ENCODE results near the gene SH3D21.

The SH3D21 gene

DNA sequence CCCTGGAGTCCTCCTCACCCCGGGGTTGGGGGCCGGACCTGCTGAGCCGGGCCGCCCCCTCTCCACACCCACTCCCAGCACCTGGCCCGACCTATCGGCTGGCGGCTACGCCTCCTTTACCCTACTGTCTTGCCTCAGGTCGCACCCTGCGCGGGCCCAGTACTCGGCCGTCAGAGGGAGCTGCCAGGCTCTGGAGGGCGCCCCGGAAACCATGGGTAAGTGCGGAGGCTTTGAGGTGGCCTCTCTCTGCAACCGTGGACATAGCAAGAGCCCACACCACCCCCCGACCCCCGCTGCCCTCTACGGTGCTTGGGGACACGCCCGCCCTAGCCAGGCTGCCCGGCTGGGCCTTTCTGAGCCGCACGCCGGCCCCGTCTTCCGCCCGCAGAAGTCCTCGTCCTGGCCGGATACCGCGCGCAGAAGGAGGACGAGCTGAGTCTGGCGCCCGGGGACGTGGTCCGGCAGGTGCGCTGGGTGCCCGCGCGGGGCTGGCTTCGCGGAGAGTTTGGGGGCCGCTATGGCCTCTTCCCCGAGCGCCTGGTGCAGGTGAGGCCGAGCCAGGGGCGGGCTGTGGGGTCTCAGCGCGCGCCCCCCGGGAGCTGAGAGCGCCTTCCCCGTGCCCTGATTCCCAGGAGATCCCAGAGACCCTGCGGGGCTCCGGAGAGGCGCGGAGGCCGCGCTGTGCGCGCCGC, at the start of gene SH3D21:
Gene SH3D21, plus strand, starts transcription at position 159 of the 692 bp plus-strand sequence. Its CDS starts 53 bp downstream, at position 212.
- peak in 2 of 4 experiments; percentile 17 to 27 for DNase-seq

DNA sequence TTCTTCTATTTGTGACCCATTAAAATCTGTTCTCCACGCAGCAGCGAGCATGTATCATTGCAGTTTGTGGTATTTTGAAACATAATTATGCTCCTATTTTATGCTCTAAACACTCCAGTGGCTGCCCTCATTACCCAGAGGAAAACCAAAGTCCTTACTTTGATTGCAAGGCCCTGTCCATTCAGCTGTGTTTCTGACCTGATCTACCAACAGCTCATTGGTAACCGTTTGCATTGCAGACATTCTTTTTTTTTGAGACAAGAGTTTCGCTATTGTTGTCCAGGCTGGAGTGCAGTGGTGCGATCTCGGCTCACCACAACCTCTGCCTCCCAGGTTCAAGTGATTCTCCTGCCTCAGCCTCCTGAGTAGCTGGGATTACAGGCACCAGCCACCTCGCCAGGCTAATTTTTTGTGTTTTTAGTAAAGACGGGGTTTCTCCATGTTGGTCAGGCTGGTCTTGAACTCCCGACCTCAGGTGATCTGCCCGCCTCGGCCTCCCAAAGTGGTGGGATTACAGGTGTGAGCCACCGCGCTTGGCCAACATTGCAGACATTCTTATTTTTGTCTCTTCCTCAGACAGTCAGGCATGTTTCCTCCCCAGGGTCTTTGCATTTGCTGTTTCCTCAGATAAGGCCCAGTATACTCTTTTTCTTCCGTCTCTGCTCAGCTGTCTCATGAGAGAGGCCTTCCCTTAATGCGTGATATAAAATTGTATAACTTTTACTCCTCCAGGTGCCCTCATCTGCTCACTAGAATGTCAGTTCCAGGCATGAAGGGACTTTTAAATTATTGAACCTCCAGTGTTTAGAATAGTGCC, 49.4 kb upstream of the SH3D21 start:
- DNase-seq, result no peak

DNA sequence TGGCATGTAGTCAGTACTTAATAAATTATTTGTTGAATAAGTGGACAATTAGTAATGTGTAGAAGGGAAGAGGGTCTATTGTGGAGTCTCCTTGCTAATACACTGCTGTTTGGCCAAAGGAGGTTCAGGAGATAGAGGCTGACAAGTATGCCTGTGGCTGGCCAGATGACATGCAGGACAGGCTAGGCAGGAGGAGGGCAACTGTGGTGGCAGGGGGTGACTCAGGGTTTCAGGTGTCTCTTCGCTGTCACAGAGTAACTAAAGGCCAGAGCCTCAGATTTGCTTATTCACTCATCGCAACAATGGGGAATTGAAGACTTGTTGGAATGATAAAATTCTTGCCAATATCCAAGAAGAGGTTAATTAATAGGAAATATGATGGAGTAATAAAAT, 48.8 kb upstream of the SH3D21 start:
- DNase-seq, result no peak

DNA sequence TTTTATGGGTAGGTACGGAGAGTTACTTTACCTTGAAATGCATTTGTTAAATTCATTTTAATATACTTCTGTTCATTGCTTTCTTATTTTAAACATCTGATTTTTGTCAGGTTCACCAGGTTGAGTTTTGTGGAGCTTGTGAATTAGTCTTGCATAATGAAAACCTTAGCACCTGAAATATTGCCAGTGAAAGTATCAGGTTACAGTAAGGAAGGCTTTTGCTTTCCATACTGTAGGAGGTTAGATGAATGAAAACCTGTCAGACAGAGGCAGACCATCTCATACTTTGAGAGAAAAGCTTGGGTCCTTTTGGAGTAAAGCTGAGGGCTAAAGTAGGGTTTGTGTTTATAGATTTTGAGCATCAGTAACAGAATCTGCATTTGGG, 47.2 kb upstream of the SH3D21 start:
- no peak for DNase-seq

DNA sequence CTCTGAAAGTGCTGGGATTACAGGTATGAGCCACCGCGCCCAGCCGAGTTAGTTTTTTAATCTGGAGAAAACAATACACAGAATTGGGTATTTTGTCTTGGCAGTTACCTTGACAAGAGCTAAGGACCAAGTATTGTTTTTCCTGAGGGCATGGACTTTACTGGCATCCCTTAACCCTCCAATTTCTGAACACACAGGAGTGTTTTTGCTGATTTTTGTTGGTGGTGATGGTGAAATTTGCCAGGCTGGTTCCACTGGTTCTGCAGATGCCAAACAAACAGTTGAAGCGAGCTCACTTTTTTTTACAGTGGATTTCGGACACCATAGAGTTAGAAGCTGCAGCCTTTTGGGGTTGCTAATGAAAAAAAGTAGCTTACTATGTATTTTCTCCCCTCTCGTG, 37.2 kb upstream of the SH3D21 start:
- DNase-seq, result no peak

DNA sequence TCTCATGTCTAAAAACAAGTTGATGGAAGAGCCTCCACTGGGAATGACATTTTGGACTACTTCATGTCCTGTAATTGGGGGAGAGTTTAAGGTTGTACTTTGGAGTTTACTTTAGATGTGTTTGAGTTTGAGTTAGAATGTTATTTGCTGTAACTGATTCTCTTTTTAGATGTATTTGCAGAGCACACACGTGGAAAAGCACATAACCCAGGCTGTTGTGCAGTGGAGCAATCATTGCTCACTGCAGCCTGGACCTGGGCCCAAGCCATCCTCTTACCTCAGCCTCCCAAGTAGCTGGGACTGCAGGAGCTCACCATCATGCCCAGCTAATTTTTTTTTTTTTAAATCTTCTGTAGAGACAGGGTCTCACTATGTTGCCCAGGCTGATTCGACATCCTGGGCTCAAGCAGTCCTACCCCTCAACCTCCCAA, 36.7 kb upstream of the SH3D21 start:
- no peak for DNase-seq

DNA sequence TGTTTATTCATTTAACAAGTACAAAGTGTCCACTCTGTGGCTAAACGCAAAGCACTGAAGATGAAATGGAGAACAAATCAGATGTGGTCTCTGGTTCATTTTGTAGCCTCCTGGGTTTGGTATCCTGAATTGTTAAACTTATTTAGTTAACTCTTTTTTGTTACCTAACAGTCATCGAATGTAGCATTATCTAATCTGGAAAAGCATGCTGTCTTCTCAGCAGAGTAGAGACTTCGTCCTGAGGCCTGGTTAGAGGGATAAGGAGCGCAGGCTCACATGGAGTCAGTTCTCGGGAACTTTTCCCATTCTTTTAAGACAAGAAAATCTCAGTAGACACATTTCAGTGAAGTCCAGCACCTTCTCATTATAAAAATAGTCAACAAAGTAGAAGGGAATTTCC, 33.1 kb upstream of the SH3D21 start:
- no peak for DNase-seq

DNA sequence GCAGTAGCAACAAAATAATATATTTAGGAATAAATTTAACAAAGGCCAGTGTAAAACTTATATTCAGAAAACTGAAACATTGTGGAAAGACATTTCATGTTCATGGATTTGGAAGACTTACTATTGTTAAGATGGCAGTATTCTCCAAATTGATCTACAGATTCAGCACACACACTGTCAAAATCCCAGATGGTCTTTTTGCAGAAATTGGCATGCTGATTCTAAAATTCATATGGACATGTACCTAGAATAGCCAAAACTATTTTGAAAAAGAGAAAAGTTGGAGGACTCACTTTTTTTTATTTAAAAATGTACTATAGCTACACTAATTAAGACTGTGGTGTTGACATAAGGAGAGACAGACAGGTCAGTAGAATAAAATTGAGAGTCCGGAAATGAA, 32.0 kb upstream of the SH3D21 start:
- DNase-seq, result no peak

DNA sequence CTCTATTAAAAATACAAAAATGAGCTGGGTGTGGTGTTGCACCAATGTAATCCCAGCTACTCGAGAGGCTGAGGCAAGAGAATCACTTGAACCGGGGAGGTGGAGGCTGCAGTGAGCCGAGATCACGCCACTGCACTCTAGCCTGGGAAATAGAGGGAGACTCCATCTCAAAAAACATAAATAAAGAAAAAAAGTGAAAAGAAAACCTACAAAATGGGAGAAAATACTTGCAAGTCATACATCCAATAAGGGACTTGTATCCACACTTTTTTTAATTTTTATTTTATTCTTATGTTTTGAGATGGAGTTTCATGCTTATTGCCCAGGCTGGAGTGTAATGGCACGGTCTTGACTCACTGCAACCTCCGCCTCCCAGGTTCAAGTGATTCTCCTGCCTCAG, 29.5 kb upstream of the SH3D21 start:
- no peak for DNase-seq

DNA sequence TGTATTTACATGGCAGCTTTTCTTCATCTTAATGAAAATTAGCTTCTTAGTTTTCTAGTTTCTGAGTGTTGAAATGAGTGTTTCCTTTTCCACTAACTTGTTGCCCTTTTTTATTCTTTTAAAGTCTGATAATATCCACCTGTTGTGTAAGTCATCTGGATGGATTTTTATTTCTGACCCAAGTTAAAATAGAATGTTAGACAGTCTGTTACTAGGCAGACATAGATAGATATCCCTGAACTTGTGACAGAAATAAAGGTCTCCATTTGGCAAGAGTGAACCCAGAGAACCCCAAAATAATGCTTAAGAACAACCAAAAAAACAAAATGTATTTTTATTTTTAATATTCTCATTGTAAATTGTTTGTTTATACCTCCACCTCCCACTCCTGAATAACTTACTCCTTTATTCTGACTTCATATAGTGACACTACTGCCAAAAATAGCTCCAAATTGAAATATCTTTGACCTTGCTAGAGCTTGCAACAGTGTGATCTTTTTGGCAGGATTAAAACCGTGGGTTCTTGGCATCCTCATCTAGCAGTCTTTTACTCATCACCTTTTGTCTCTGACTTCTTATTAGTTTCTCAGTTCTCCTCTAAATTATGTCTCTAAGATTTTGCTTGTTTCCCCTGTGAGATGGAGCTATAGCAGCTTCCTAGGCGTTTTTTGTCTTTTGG, 26.9 kb upstream of the SH3D21 start:
- DNase-seq, result no peak

DNA sequence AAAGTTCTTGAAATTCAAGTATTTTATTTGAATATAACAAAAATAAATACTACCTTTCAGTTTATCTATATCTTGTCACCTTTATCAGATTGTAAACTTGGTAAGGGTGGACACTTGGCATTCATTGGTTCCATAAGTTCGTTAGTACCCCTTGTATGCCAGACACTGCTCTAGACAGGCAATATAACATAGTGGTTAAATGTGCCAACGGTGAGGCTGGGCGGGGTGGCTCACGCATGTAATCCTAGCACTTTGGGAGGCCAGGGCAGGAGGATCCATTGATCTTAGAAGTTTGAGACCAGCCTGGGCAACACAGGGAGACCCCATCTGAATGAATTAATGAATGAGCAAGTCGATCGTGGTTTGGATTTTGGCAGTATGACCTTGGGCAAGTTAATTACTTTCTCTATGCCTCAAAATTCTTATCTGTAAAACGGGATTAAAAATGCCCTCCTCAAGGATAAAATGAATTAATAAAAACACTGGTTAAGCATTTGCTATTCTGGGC, 26.3 kb upstream of the SH3D21 start:
- DNase-seq, result no peak

DNA sequence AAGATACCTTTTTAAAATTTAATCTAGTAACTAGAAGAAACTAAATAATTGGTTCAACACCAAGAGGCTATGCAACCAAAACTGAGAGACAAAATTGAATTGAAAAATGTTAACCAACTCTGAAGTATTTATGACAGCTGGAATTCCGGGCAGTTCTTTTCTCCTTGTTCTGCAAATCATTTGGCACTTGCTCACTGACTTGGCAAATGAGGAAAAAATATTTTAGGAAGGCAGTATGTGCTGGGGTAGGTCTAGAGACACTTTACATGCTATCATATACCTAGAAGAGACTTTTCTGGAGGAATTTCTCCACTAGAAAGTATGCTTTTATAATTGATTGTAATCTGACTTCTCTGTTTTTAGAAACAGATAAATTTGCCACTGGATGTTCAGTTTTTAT, 22.1 kb upstream of the SH3D21 start:
- no peak for DNase-seq

DNA sequence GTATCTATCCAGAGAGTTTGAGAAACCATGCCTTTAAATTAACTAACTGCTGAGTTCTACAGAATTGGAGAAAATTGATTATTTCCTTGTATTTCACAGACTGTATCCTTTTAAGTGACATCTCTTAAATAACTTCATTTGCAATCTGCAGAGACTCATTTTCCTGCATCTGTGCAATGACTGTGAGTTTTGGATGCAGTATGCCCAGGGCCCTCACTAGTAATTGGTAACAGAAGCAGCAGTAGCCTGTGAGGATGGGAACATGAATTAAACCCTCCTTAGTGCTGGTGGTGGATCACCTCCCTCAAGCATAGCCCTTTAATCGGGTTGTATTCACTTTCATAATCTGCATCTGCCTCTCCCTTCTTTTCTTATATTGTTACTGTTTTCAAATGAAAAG, 21.7 kb upstream of the SH3D21 start:
- DNase-seq, result no peak

DNA sequence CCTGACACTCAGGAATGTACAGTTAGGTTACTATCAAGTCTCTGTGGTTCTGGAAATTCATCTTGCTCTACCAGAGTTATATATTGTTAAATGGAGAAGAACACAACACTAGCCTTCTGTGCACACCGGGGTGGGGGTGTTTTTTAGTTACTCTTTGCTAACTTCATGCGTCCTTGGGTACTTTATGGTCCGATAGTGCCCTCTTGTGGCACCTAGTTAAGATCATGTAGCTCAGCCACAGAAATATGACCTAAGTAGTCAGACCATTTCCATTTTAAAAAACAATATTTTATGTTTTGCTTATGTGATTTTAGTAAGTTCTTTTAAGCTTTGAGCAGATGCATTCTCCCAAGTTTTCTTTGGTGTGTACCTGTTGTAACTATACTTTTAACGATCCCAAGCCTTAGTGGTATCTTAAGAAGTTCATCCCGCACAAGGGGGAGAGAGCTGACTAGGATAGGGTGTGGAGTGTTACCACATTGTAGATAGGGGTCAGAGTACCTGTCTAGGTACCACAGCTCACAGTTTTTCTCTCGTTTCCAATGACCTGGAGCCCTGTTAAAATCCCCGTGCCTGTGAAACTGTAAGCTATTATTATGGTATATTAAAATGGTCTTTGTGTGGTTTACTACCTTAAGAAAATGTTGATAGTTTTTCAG, 20.6 kb upstream of the SH3D21 start:
- peak; percentile 17 to 23 (median 21) for DNase-seq

DNA sequence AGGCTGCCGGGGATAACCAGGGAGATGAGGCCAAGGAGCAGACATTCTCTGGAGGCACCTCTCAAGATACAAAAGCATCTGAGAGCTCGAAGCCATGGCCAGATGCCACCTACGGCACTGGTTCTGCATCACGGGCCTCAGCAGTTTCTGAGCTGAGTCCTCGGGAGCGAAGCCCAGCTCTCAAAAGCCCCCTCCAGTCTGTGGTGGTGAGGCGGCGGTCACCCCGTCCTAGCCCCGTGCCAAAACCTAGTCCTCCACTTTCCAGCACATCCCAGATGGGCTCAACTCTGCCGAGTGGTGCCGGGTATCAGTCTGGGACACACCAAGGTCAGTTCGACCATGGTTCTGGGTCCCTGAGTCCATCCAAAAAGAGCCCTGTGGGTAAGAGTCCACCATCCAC, 19.4 kb upstream of the SH3D21 start:
- no peak for DNase-seq

DNA sequence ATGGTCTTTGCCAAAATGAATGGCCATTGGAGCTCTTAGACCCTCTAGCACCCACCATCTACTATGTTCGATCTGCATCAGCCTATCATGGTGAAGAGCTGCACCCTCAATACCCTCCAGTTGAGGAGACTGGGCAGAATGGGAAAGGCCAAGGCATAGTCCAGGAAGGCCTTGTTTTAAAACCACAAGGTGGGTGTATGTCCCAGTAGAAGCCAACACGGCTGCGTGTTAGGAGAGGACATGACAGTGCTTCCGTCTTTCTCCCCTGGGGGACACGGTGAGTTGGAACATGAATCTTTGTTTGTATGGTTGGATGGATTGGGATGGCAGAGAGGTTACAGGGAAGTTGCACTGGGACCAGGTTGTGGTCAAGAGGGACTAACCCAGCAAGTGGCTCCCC, 18.6 kb upstream of the SH3D21 start:
- no peak for DNase-seq

DNA sequence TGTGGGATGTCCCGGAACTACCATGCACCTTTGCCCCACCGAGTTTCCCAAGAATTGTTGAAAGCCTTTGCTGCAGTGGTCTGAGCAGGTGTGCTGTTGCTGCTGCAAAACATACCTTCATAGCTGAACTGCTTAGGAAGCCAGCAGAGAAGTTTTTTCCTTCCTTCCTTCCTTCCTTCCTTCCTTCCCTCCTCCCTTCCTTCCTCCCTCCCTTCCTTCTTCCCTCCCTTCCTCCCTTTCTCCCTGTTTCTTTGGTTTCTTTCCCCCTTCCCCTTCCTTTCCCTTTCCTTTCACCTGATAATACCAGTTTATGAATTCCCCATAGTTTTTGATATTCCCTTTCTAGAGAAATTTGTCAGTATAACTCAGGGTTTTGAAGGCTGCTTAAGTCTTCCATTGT, 10.8 kb upstream of the SH3D21 start:
- no peak for DNase-seq

DNA sequence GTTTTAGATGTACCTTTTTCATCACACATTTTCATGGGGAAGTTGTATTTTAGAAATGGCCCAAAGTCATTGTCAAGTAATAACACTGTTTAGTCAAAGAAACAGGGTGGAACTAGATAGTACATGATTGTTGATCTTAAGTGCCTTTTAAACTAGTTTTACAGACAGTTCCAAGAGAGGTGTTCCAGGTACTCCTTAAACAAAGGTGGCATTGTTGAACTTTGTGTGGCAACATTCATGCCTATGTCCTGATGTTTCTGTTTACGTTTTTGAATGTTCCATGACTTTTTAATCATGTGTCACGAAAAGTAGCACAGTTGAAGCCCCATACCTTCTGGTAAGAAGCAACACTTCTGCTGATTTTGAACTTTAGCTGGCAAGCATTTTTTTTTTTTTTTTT, 9.1 kb upstream of the SH3D21 start:
- DNase-seq, result no peak

DNA sequence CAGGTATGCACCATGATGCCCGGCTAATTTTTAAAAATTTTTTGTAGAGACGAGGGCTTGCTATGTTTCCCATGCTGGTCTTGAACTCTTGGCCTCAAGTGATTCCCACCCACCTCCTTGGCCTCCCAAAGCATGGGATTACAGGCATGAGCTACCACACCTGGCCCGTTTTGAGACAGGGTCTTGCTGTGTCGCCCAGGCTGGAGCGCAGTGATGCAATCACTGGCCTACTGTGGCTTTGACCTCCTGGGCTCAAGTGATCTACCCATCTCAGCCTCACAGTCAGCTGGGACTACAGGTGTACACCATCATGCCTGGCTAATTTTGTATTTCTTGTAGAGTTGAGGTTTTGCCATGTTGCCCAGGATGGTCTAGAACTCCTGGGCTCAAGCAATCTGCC, 7.5 kb upstream of the SH3D21 start:
- DNase-seq, result no peak

DNA sequence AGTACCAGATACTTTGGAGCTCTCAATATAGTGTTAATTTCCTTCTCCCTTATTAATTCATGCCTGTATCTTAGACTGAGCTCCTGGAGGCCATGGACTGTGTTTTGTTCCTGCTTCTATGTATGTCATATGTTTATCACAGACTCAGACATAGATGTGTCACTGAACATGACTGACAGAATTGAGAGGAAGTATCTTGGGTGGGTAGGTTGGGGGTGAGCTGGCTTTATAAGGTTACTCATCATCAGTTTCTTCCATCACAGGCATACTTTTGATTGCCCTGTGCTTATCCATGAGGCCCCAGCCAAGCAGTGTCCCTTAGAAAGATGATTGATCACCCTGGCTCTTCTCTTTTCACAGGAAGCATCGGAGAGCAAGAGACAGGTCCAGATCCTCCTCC, 5.6 kb upstream of the SH3D21 start:
- DNase-seq, result no peak

DNA sequence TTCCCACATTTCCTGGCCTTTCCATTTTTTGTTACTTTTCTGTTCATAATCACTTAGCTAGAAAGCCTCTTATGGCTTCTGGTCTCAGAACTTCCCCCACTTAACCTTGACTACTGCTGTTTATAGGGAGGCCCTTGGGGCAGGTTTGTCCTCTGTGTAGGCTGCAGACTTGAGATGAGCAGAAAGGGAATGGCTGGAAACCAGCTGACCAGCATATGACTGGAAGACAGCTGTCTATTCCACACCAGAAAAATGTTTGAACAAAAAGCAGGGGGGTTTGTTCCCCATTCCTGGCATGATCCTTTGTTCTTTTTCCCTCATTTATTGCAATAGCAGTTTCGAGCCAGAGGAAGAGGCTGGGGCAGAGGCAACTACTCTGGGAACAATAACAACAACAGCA, 4.9 kb upstream of the SH3D21 start:
- no peak for DNase-seq

DNA sequence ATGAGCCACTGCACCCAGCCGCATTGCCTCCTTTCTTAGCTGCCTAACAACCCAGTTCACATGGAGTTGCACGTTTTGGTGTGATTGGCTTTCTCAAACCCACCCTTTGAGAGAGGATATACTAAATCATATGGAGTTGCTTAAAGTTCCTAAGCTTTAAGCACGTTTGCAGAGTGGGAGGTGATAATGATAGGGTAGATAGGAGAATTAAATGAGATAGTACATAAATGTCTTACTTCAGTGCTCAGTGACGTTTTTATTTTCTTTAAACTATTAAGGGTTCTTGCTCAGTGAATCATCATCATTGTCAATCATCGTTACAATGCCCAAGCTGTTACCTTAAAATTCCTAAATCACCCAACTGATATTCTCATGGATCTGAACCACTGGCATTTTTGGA, 2.9 kb upstream of the SH3D21 start:
- no peak for DNase-seq

DNA sequence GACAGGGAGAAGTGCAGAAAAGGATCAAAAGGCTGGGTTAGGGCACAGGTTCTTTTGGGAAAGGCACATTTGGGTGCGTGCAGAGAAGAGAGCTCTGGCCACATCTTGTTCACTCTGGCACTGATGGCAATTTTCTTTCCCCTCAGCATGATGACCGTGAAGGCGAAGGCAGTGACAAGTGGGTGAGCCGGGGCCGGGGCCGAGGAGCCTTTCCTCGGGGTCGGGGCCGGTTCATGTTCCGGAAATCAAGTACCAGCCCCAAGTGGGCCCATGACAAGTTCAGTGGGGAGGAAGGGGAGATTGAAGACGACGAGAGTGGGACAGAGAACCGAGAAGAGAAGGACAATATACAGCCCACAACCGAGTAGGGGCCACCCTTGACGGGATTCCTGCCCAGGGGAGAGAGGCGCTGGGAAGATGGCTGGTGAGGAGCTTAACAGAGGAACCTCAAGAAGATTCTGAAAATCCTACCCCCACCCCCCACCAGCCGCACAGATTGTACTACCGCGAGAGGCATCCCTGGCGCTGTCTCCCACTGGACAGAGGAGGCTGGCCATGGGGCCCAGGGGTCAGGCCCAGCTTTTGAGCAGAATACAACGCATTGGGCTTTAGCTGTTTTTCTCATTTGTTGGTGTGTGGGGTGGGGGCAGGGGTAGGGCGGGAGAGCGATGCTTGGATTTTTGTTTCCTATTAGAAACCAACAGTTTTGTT, 2.4 kb upstream of the SH3D21 start:
- DNase-seq, result no peak

Data from activated CD4-positive, CD25-positive, alpha-beta regulatory T cell (primary cell).